H4 (cell line): ENCODE data around the gene TBX5. TPM values are rescaled to one million over a fixed set of nuclear protein-coding genes. Genes with fewer than 3 reads are reported as not detected.

Experiments used
- DNase-seq: peaks from one replicate; pipeline ENCODE4 v3.0.0-alpha.2; 2015; ENCODE audit warnings: low spot score
- total RNA-seq: library from RNA; depleted of rRNA; stranded (reverse); fragments of >200 nt; shearing (Covaris generic); gene quantifications from 2 replicates; pipeline ENCODE4 v1.2.3, GENCODE V29; 2014

The TBX5 gene
- total RNA-seq, 1 experiment from 2014 or later, result not detected

DNA sequence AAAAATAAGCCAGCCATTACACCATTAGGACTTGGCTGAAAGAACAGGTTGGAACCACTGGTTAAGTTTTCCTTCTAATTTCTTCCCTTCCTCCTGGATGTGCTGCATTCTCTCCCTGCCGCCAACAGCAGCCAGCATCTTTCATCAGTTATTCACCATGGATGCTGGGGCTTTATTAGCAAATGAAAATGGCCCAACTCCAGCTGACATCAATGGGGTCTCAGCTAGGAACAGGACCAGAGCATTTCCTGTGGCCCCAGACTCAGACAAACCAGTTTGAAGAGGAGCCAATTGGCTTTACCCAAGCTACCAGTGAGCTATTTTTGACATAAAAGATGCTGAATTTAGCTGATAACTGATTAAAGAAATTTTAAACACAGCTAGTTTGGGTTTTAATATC, 26.0 kb upstream of the TBX5 start:
- no peak for DNase-seq

DNA sequence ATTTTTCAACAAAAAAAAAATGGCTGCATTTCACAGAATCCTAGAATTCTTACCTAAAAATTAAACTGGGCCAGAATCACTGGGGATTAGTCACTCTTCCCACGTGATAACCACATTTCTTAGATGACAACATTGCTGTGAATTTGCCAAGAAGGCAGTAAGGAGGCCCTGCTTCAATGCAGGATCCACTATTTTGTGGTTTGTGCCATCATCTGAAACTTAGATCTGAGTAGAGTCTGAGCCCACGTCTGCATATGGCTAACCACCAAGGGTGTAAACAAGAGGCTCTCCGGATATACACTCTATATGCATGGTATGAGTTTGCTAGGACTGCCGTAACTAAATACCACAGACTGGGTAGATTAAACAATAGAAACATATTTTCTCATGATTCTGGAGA, 24.4 kb upstream of the TBX5 start:
- peak; percentile 96 for DNase-seq

DNA sequence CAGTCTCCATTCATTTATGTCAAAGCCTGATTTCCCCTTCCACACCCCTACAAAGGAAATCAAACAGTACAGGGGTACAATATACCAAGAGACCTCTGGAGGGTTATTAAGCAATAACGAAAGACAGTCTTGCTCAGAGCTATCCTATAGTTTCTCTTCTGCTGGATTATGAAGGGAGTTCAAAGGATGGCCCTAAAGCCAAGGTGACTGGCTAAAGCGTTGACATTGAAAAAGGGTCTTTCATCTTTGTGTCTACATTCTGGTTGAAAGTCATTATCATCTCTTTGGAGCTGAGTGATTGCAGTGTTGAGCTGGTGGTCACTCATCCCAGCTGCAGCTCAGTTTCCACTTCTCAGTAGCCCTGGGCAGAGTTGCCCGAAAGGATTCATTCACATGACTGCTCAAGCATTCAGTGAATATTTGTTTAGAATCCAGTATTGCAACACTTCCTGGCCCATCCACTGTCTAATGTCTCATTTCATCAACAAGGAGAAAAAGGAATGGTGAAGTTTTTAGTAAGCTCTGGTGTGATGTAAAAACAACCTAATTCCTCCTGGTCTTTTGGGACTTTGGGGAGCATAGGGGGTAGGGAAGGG, 19.2 kb upstream of the TBX5 start:
- peak; percentile 18 for DNase-seq

DNA sequence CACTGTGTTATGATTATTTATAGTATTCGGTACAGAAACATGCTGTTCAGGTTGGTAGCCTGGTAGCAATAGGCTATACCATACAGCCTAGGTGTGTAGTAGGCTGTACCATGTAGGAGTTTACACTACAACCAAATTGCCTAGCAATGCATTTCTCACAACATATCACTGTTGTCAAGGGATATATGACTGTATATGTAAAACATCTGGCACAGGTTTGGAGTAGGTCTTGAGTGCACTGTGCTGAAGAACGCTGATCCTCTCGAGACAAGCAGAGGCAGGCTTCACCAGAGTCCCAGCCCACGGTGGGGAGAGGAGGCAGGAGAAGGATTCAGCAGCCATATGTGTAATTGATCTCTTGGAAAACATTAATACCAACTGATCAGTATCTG, 15.0 kb upstream of the TBX5 start:
- DNase-seq, result no peak

DNA sequence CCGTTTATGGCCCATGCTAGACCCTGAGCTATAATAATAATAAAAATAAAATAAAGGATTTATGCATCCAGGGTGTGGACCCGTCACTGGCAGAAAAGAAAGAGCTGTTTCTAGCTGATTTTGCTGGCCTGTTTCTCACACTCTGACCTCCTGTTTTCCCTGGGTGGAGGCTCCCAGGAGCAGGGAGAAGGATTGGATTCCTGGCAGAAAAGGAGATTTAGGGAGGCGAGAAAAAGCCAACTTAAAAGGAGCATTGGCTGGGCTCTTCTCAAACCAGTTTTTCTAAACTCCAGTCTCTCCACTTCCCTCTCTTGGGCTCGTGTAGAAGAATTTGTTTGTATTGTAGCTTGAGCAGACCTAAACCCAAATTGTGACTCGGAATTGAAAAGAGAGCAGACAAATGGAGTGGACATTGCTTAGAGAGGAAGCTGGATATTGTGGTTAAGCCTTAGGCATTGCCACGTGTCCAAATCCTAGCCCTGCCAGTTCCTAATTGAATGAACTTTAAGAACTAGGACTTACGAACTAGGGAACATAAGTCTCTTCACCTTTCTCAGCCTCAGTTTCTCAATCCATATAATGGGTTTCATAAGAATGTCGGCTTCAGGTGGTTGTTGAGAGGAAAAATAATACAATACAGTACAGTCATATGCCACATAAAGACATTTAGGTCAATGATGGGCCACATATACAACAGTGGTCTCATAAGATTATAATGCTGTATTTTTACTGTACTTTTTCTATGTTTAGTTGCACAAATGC, 14.4 kb upstream of the TBX5 start:
- no peak for DNase-seq

DNA sequence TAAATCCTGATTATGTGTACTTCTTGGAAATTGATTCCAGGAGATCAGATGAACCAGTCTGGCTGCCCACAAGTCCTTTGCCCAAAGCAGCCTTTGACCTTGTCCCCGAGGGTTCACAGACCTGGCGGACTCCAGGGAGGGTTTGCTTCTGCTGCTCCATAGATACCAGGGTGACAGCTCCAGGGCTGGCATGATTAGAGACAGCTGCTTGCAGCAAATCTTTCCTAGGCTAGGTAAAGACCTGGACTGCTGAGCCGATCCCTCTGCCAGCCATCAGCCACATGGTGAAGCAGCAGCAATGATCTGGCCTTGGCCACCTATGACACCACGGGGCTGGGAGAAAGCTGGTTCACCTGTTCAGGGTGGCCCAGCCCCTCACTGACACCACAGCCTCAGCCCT, 10.1 kb upstream of the TBX5 start:
- no peak for DNase-seq

DNA sequence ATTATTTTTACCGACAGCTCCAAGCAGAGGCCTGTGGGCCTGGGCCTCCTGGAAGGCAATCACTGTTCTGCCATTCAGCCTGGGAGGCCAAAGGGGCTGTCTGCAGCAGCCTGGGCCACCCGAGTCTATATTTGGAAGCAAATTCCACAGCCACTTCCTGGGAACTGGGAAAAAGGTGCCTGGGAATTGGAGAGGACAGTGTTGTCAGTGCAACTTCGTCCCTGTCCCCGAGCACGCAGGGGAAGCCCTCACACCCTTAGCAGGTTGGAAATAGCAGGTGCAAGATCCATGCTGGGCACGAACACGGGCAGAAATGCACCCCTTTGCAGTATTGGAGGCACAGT, 9.6 kb upstream of the TBX5 start:
- DNase-seq, result no peak

DNA sequence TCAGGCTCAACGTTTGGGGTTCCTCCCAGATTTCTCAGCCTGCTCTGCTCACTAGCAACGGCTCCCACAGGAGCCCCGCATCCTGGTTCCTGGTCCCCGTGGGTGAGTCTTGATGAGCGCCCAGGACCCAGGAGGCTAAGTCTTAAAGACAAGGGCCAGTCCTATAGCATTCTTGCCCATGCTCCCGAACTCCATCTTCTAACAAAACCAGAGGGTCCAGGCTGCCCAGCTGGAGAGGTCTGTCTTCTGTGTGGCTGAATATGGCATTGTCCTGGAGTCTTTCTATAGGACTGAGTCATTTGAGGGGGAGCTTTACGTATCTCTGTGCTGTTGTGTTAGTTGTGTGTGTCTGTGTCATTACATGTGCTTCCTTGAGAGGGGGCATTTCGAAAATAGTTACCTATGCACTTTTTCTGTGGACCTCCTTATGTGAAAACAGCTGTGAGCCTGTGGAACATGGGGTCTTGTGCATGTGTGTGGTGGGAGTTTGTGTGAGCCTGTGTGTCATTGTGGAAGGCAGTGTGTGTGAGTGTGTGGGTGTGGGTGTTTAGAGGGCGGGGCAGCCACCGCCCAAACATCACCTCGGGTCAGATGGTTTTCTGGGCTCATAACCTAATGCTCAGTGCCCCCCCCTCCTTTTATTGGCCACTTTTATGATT, 9.1 kb upstream of the TBX5 start:
- no peak for DNase-seq

DNA sequence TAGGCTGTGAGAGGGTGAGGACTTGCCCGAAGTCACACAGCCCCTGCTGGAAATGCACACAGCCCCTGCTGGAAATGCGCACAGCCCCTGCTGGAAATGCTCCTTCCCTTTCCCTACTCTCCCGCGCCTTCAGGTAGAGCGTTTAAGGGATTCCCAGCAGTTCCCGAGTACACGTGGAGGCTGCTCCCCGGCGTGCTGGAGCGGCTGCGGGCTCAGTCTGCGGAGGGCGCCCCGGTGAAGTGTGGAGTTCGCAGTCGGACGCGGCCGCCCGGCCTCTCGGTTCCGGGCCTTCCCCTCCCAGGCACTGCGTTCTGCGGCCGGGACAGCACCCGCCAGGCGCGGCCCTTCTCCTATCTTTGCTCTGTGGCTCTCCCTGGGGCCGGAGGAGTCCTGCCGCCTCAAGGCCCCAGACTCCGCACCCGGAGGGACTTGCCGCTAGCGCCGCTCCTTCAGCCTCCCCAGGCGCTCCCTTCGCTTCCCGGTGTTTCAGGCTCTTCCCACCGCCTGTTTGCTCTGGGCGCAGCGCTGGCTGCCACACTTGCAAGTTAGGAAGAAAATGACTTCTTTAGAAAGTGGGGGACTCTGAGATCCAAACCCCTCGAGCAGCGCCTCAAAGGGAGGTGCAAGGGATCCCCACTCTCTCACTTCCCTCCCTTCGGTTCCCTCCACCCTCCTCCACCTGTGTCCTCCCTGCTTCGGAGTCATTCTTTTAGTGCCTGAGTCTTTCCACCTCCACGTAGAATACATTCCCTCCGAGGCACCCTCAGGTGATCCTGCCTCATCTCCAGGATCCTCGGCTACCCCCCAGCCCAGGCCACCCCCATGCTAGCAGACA, 8.3 kb upstream of the TBX5 start:
- no peak for DNase-seq

DNA sequence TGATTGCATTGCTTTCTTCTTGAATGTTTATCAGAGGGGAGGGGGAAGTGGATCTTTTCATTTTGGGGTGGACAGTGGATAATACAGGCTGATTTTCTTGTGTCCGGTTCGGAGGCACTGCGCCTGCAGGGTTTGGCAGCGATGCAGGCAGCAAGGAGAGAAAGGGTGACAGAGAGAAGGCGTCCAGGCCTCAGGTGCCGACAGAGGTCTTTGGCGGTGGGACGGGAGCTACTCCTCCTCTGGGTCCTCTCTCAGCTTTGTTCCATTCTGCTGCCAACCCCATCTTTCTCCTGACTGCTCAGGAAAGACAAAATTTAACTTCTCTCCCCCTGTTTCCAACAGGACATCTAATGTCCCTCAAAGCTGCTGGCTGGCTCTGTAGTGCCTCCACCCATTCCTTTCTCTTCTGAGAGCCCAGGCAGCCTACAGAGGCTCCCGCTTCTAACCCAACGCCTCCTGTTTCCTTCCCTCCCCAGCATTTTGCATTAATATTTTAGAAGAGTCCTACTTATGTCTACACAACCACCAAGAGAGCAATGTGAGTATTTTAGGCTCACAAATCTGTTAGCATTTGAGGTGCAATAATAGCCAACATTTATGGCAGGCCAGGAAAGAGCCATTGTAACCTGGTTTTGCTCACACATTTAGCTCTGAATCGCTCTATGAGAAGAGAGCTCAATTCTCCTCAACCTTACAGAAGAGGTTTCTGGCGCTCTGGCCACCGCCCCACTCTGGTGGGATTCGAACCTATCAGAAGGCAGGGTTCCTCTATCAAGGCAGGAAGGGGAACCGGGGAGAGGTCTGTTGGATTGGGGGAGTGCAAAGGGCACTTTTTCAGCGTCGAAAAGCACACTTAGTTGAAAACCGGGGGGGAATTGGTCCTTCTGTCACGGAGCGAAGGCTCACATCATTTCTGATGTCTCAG, 7.1 kb upstream of the TBX5 start:
- DNase-seq, result no peak

DNA sequence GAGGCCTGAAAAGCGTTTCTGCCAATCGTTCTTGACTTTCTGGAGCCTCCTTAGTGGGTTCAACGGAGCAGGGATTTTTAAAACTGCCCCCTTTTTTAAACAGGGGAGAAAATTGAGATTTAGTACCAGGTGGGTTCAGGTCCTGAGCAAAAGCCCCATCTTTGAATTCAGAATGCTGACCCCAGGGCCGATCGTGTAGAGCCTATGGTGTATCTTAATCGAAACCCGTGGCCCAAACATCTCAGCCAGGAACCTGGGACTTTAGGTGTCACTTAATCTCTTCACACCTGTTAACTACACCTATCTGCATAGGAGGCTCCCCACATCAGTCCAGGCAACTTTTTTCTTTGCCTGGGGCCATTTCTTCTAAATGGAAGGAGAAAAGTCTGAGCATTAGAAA, 6.4 kb upstream of the TBX5 start:
- no peak for DNase-seq

DNA sequence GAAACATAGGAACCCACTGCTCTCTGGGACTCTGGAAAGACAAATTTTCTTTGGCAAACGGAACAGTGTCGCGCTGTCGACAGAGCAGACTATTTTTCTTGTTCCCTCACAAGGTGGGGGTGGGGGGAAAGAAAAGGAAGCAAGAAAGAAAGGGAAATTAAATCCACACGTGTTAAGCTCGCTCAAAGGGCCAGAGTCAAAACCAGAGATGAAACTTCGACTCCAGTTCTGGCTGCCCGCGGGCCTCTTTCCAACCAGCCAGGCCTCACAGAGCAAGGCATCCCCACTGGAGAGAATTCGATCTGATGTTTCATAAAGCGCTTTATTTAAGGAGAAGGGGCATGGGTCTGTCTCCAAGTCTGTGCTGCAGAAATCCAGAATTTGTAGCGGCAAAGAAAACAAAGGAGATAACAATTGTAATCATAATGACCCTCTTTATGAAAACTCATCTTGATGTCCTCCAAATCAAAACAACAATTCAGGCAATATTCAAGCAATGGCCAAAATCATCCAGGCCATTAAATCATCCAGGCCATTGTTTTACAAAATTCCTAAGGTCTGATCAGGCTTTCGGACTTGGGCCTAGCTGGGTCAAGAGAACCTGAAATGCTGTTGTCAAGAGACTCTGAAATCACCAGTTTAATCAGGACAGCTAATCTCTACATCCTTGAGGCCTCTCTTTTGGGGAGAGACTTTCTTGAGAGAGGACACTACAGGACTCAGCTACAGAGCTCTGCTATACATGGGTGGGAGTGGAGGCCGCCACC, 5.3 kb upstream of the TBX5 start:
- no peak for DNase-seq

DNA sequence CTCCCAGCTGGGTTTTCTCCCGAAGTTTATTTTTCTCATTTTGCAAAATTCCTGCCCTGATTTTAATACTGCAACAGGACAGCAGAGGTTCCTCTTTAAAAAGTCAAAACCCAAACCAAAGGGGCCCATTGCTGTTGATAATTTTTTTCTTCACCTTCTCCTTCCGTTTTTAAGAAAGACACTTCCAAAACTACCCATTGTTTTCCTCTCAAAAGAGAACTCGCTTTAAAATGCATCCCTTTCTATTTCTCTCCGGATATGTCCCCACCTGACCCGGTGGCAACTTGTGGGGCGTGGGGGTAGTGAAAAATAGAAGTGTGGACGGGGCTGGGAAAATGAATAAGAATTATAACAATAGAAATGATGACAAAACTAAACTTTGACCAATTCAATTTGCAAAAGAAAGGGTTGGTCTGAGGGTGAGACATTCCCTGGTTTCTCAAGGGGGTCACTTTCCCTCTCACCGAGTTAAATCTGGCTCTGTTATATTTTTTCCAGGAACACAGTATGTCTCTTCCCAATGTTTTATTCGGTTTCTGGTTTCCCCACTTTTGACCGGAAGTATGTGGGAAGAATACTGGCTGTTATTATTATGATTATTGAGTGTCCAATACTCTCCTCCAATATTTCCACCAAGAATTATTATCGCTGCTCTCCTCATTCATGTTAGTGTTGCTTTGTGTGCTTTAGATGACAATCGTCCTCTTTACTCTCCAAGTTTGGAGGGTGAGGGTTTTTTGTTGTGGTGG, 4.1 kb upstream of the TBX5 start:
- DNase-seq, result no peak

DNA sequence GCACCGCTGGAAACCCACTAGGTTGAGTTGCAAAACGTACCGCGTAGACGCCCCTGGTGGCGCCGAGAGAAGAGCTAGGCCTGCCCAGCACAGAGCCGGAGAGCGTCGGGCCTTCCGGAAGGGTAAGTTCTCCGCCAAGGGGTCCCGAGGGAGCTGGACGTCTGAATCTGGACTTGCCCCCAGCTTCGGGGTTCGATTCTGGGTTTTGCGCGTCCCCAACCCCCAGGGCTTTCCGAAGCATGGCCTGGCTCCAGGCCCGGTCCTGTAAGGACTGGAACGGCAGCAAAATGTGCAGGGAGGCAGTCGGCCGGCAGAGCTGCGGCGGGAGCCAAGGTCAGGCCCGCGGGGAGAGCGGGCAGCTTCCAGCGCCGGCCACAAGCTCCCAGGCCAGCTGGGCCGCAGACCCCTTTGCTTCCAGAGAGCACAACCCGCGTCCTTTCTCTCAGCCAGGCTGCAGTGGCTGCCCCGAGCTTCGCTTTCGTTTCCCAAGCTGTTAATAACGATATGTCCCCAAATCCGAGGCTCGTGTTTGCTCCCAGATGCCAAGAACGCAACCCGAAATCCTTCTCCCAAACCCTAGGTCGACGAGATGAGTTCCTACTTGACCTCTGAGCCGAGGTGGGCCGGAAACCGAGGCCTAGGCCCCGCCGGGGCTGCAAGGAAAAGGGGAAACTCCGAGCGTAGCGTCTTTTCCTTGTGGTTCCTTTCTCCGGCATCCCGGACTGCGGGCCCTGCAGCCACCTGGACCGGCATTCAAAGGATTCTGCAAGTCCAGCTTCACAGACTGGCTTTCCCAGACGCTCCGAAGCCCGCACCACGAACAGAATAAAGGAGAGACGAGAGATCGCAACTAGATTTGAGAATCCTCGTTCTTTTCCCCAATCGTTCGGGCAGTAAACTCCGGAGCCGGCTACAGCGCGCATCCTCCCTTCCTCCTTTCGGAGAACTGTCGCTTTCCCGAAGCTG, 3.2 kb upstream of the TBX5 start:
- DNase-seq, result no peak

DNA sequence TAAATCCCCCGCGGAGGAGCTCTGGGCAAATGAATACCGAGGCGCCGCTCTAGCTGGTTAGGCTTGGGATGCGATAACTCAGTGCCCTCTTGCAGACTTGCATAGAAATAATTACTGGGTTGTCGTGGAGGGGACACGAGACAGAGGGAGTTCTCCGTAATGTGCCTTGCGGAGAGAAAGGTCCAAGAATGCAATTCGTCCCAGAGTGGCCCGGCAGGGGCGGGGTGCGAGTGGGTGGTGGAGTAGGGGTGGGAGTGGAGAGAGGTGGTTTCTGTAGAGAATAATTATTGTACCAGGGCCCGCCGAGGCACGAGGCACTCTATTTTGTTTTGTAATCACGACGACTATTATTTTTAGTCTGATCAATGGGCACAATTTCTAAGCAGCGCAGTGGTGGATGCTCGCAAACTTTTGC, 2.5 kb upstream of the TBX5 start:
- no peak for DNase-seq

DNA sequence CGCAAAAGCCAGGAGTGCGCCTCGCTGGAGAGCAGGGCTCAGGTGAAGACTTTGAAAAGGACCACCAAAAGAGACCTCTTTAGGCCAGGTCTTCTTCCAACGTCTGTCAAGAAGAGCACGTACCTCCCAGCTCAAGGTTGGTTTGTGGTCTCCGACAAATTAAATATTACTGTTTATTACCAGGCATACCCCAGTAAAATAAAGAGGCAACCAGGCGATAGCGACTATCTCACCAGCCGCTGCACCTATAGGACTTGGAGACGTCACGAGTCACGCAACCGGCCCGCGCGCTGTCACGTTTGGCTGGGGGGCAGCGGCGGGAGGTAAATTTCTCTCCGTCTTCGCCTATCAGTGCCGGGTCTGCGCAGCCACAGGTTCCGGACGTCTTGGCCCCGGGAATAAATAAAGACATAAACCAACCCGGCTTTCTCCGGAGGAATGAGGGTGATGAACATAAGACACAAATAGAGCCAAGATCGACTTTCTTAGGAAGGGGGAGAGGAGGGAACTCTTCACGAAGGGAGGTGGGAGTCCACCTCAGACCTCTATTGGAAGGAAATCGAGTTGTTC, 2.0 kb upstream of the TBX5 start:
- DNase-seq, result no peak

DNA sequence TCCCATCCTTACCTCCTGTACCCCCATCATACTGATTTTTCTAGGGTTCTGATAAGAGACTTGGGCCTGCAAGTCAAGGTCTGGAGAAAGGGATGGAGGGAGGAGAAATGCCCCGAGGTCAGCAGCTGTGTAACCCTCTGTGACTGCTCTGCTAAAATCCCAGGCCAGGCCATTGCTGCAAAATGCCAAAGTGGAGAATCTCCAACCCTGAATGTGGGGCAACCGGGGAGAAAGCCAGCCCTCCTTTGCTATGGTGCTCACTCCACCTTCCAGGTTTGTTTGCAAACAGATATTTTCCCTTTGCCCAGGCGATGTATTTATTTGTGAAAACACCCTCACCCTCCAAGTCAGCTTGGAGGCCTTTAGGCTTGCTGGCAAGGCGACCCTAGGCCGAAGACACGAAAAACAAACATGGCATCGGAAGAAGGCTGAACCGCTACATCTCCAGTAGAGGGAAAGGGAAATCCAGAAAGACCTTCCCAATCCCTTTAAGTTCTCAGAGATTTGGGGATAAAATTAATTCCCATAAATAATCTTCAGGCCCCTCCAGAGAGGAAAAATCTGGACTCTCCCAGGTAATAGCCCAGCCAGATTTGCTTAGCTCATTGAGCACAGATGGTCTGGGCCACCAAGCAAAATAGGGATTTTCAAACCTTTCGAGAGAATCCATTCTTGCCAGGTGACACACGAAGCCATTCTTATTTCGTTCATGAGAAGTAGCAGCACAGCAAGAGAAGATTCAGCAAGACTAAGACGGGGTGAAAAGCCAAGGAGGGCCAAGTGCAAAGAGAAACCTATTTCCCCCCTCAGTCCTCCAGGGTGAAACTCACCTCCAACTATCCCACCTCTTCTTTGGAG, 1.3 kb upstream of the TBX5 start:
- no peak for DNase-seq
